T-helper 1 cell treated with Interleukin-12 subunit alpha and Interleukin-12 subunit beta and Interleukin-4 antibody, amounts not matched to agents 30 μg/mL and 1 μg/mL, for 36 hours (primary cell): Measurements from ENCODE around the gene ANKRD18B.
"Not testable (repeated sequence)": the region's sequence is repeated elsewhere in the genome, so short reads cannot be mapped to it uniquely, and the experiment has no call there.

Experiments used
- H3K27ac Mint-ChIP-seq: one replicate; pipeline ENCODE4 v1.8.0; 2021; ENCODE audit warnings: mild to moderate bottlenecking, mixed read lengths
- H3K27me3 Mint-ChIP-seq: one replicate; pipeline ENCODE4 v1.8.0; 2021; ENCODE audit warnings: low read depth, mixed read lengths
- H3K36me3 Mint-ChIP-seq: one replicate; pipeline ENCODE4 v1.8.0; 2021; ENCODE audit warnings: low read depth, mixed read lengths
- H3K4me1 Mint-ChIP-seq: one replicate; pipeline ENCODE4 v1.8.0; 2021; ENCODE audit warnings: low read depth, mixed read lengths
- H3K4me3 Mint-ChIP-seq: one replicate; pipeline ENCODE4 v1.8.0; 2021; ENCODE audit warnings: mild to moderate bottlenecking, moderate library complexity, mixed read lengths
- H3K9me3 Mint-ChIP-seq: one replicate; pipeline ENCODE4 v1.8.0; 2021; ENCODE audit warnings: mixed read lengths

Gene ANKRD18B

GRCh38 chr9:33523397-33524305 is at the start of gene ANKRD18B:
Gene ANKRD18B (plus strand): TSS chr9:33524251. CDS start chr9:33524490, 239 bp downstream.
- Mint-ChIP-seq H3K27me3 (peaks cover 77% of the 10 kb centered on the region), H3K27ac (peak within 1 kb of the TSS; percentile 77), H3K4me3 (peak within 1 kb of the TSS; percentile 87)
- H3K4me1 Mint-ChIP-seq, H3K9me3 Mint-ChIP-seq, H3K36me3 Mint-ChIP-seq: not testable (repeated sequence)

GRCh38 chr9:33475357-33475756 is 48.7 kb upstream of the ANKRD18B start:
- H3K36me3 Mint-ChIP-seq = peaks cover 8% of the 10 kb centered on the region
- no peaks in the 10 kb centered on the region for H3K9me3 Mint-ChIP-seq
- H3K27ac Mint-ChIP-seq = no peak overlapping the region
- no peaks in the 10 kb centered on the region for H3K27me3 Mint-ChIP-seq
- no peak overlapping the region for H3K4me3 Mint-ChIP-seq
- peaks cover 20% of the 10 kb centered on the region for H3K4me1 Mint-ChIP-seq

GRCh38 chr9:33476503-33476902 is 47.5 kb upstream of the ANKRD18B start:
- Mint-ChIP-seq H3K27ac (no peak overlapping the region), H3K27me3 (no peaks in the 10 kb centered on the region), H3K36me3 (peaks cover 5% of the 10 kb centered on the region), H3K4me3 (no peak overlapping the region), H3K4me1 (peaks cover 17% of the 10 kb centered on the region), H3K9me3 (no peaks in the 10 kb centered on the region)

- no peaks in the 10 kb centered on the region for H3K4me1 Mint-ChIP-seq
- H3K9me3 Mint-ChIP-seq = no peaks in the 10 kb centered on the region
- no peak overlapping the region for H3K4me3 Mint-ChIP-seq
- H3K27ac Mint-ChIP-seq = no peak overlapping the region
- H3K27me3 Mint-ChIP-seq = no peaks in the 10 kb centered on the region
- H3K36me3 Mint-ChIP-seq = no peaks in the 10 kb centered on the region
Measured at GRCh38 chr9:33480106-33480505, 43.9 kb upstream of the ANKRD18B start.

- H3K27ac Mint-ChIP-seq = no peak overlapping the region
- H3K4me3 Mint-ChIP-seq = no peak overlapping the region
- no peaks in the 10 kb centered on the region for H3K36me3 Mint-ChIP-seq
- no peaks in the 10 kb centered on the region for H3K4me1 Mint-ChIP-seq
- no peaks in the 10 kb centered on the region for H3K9me3 Mint-ChIP-seq
- no peaks in the 10 kb centered on the region for H3K27me3 Mint-ChIP-seq
Measured at GRCh38 chr9:33480976-33481375, 43.1 kb upstream of the ANKRD18B start.

GRCh38 chr9:33485312-33485711 is 38.7 kb upstream of the ANKRD18B start:
- not testable (repeated sequence) for H3K9me3 Mint-ChIP-seq, H3K27ac Mint-ChIP-seq, H3K4me1 Mint-ChIP-seq, H3K36me3 Mint-ChIP-seq, H3K4me3 Mint-ChIP-seq
- peaks cover 11% of the 10 kb centered on the region for H3K27me3 Mint-ChIP-seq

GRCh38 chr9:33489066-33489465 is 35.0 kb upstream of the ANKRD18B start:
- Mint-ChIP-seq H3K4me1 (no peaks in the 10 kb centered on the region), H3K9me3 (no peaks in the 10 kb centered on the region), H3K27ac (no peak overlapping the region), H3K36me3 (no peaks in the 10 kb centered on the region), H3K4me3 (no peak overlapping the region), H3K27me3 (peaks cover 16% of the 10 kb centered on the region)

GRCh38 chr9:33493819-33494218 is 30.2 kb upstream of the ANKRD18B start:
- not testable (repeated sequence) for H3K4me3 Mint-ChIP-seq, H3K27ac Mint-ChIP-seq, H3K36me3 Mint-ChIP-seq, H3K9me3 Mint-ChIP-seq, H3K4me1 Mint-ChIP-seq
- peaks cover 18% of the 10 kb centered on the region for H3K27me3 Mint-ChIP-seq

- Mint-ChIP-seq H3K36me3 (no peaks in the 10 kb centered on the region), H3K9me3 (no peaks in the 10 kb centered on the region), H3K4me3 (no peak overlapping the region), H3K27ac (no peak overlapping the region), H3K4me1 (no peaks in the 10 kb centered on the region), H3K27me3 (peaks cover 5% of the 10 kb centered on the region)
Measured at GRCh38 chr9:33498387-33498786, 25.7 kb upstream of the ANKRD18B start.

- Mint-ChIP-seq H3K27ac (no peak overlapping the region), H3K4me1 (peaks cover 2% of the 10 kb centered on the region), H3K36me3 (peaks cover 2% of the 10 kb centered on the region), H3K27me3 (no peaks in the 10 kb centered on the region), H3K4me3 (no peak overlapping the region), H3K9me3 (no peaks in the 10 kb centered on the region)
Measured at GRCh38 chr9:33506626-33507370, 17.3 kb upstream of the ANKRD18B start.

GRCh38 chr9:33510262-33511183 is 13.5 kb upstream of the ANKRD18B start:
- peaks cover 2% of the 10 kb centered on the region for H3K36me3 Mint-ChIP-seq
- peaks cover 2% of the 10 kb centered on the region for H3K4me1 Mint-ChIP-seq
- peaks cover 11% of the 10 kb centered on the region for H3K27me3 Mint-ChIP-seq
- H3K9me3 Mint-ChIP-seq = no peaks in the 10 kb centered on the region
- H3K27ac Mint-ChIP-seq = peak overlapping the region; percentile 93
- H3K4me3 Mint-ChIP-seq = peak overlapping the region; percentile 94

- Mint-ChIP-seq H3K27me3 (peaks cover 11% of the 10 kb centered on the region), H3K27ac (peak overlapping the region; percentile 93)
- not testable (repeated sequence) for H3K36me3 Mint-ChIP-seq
Measured at GRCh38 chr9:33511184-33511517, 12.9 kb upstream of the ANKRD18B start.

GRCh38 chr9:33512535-33512934 is 11.5 kb upstream of the ANKRD18B start:
- H3K27ac Mint-ChIP-seq, H3K36me3 Mint-ChIP-seq, H3K9me3 Mint-ChIP-seq, H3K4me1 Mint-ChIP-seq, H3K4me3 Mint-ChIP-seq: not testable (repeated sequence)
- H3K27me3 Mint-ChIP-seq = peaks cover 11% of the 10 kb centered on the region

More at GRCh38 chr9:33511184-33511517, 12.9 kb upstream of the ANKRD18B start:
- H3K4me3 Mint-ChIP-seq = peak overlapping the region; percentile 94
- not testable (repeated sequence) for H3K9me3 Mint-ChIP-seq, H3K4me1 Mint-ChIP-seq

GRCh38 chr9:33515342-33515995 is 8.6 kb upstream of the ANKRD18B start:
- not testable (repeated sequence) for H3K36me3 Mint-ChIP-seq, H3K4me1 Mint-ChIP-seq, H3K4me3 Mint-ChIP-seq, H3K27ac Mint-ChIP-seq, H3K9me3 Mint-ChIP-seq
- peaks cover 24% of the 10 kb centered on the region for H3K27me3 Mint-ChIP-seq
